Measurements from ENCODE around the gene CCDC110. TPM values are rescaled to one million over a fixed set of nuclear protein-coding genes. Genes with fewer than 3 reads are reported as not detected.

CCDC110 gene
- total and polyA plus RNA-seq, 12 donors = 0.50 to 2.7 (median 1.5) TPM; not detected in 1

DNA sequence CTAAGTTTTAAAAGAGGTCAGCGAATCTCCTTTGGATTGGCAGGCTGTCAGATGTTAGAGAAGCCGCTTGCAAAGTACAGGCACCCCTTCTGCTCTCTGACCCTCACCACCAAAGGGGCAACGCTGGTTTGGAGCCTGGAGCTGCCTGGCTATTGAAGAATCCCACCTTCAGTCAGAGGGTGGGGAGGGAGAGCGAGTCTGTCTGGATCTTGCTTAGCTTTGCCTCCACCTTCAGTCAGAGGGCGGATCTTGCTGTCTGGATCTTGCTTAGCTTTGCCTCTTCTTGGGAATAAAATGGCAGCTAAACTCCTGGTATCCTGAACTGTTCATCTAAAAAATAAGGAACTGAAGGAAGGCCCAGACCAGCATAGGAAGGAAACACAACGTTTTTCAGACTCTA is 7.3 kb downstream of the CCDC110 start:
- no peaks in the 10 kb centered on the region for H3K36me3 ChIP-seq (replicated peaks in 1 of 2)
- H3K4me1 ChIP-seq (replicated peaks in 1 of 2) = no peaks in the 10 kb centered on the region
- no peak for TF ChIP-seq POLR2A (IDR thresholded peaks at IDR 0.05)
- TF ChIP-seq, protein P1, sequence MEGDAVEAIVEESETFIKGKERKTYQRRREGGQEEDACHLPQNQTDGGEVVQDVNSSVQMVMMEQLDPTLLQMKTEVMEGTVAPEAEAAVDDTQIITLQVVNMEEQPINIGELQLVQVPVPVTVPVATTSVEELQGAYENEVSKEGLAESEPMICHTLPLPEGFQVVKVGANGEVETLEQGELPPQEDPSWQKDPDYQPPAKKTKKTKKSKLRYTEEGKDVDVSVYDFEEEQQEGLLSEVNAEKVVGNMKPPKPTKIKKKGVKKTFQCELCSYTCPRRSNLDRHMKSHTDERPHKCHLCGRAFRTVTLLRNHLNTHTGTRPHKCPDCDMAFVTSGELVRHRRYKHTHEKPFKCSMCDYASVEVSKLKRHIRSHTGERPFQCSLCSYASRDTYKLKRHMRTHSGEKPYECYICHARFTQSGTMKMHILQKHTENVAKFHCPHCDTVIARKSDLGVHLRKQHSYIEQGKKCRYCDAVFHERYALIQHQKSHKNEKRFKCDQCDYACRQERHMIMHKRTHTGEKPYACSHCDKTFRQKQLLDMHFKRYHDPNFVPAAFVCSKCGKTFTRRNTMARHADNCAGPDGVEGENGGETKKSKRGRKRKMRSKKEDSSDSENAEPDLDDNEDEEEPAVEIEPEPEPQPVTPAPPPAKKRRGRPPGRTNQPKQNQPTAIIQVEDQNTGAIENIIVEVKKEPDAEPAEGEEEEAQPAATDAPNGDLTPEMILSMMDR (IDR thresholded peaks at IDR 0.05) = no peak
- DNase-seq = no peak
- 49 to 74% (median 58%) methylated on average over 4 to 6 of the region's 6 CpGs for WGBS, 4 donors
- H3K27me3 ChIP-seq = no peaks in the 10 kb centered on the region
- H3K9me3 ChIP-seq (replicated peaks in 1 of 3) = no peaks in the 10 kb centered on the region
- intact Hi-C loops (cut with DNase I) = loop anchor here in 1 of 2 donors (5.0 kb wide), 1 partner anchor 92 kb away; no protein-coding TSS in a partner anchor
- no peak overlapping the region for H3K27ac ChIP-seq
- no peak overlapping the region for H3K4me3 ChIP-seq

DNA sequence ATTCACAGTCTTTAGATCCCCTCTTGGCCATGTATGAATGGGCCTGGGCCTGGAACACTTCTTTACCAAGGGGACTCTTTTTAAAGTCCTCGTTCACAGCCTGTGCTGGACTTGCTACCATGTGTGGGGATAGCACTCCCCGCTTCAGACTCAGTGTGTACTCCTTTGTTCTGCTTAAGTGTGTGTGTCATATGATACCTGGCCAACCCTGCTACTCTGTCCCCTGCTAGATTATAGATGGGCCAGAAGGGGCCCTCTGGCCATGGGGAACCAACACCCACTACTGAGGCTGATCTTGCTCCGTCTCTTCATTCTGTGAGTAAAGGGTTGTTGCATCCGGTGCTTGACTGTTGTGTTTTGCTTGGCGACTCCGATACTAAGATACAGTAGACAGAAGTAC is 8.0 kb downstream of the CCDC110 start:
- intact Hi-C loops (cut with DNase I) = loop anchor here in 1 of 2 donors (5.0 kb wide), 1 partner anchor 91 kb away; no protein-coding TSS in a partner anchor
- 88 to 94% (median 90%) methylated on average over 6 of the region's 6 CpGs for WGBS, 4 donors

DNA sequence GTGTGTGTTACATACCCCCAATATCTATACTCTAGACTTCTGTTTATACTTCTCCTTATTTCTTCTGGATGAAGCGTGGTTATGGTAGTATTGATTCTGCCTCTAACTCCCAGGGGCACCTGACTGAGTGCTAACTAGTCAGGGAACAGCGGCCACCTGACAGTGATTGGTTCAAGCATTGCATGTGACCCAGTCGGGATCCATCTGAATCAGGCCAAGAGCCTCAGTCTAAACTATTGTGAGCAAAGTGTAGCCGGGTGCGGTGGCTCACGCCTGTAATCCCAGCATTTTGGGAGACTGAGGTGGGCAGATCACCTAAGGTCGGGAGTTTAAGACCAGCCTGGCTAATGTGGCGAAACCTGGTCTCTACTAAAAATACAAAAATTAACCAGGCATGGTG is 10.0 kb downstream of the CCDC110 start:
- Histone ChIP-seq H3K27me3 (no peaks in the 10 kb centered on the region), H3K4me3 (no peak overlapping the region), H3K27ac (no peak overlapping the region), H3K9me3 (replicated peaks in 1 of 3) (no peaks in the 10 kb centered on the region), H3K36me3 (replicated peaks in 1 of 2) (no peaks in the 10 kb centered on the region), H3K4me1 (replicated peaks in 1 of 2) (no peaks in the 10 kb centered on the region)
- WGBS, 4 donors = 92 to 96% (median 95%) methylated on average over 8 of the region's 8 CpGs
- intact Hi-C loops (cut with DNase I) = loop anchor here in 1 of 2 donors (5.0 kb wide), 1 partner anchor 89 kb away; no protein-coding TSS in a partner anchor
- DNase-seq = no peak
- TF ChIP-seq, protein P1 (IDR thresholded peaks at IDR 0.05) = no peak
- no peak for TF ChIP-seq POLR2A (IDR thresholded peaks at IDR 0.05)

More for the DNA sequence above, 8.0 kb downstream of the CCDC110 start:
- Histone ChIP-seq H3K4me1 (replicated peaks in 1 of 2) (no peaks in the 10 kb centered on the region), H3K36me3 (replicated peaks in 1 of 2) (no peaks in the 10 kb centered on the region), H3K27me3 (no peaks in the 10 kb centered on the region), H3K4me3 (no peak overlapping the region), H3K9me3 (replicated peaks in 1 of 3) (no peaks in the 10 kb centered on the region), H3K27ac (no peak overlapping the region)
- TF ChIP-seq POLR2A (IDR thresholded peaks at IDR 0.05) = no peak
- TF ChIP-seq, protein P1 (IDR thresholded peaks at IDR 0.05) = no peak
- no peak for DNase-seq

DNA sequence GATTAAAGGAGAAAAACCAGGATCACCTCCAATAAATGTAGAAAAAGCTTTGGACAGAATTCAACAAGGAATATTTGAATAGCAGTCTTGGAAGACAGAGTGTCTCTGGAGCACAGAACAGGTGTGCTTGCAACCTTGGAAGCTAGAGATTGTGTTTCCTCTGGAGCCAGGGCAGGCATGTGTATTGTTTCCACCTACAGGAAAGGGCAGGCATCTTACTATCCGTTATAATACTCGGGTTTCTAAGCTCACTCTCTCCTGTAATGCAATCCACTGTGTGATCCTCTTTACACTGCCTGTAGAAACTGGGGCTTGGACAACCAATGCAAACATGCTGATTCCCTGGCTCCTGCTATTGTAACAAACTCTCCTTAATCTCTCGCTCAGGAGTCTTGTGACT is 14.4 kb downstream of the CCDC110 start:
- no peaks in the 10 kb centered on the region for H3K4me1 ChIP-seq (replicated peaks in 1 of 2)
- no peaks in the 10 kb centered on the region for H3K9me3 ChIP-seq (replicated peaks in 1 of 3)
- no peak overlapping the region for H3K27ac ChIP-seq
- intact Hi-C loops (cut with DNase I) = no loop called here
- 52 to 67% (median 56%) methylated on average over 3 of the region's 3 CpGs for WGBS, 4 donors
- H3K27me3 ChIP-seq = no peaks in the 10 kb centered on the region
- no peak overlapping the region for H3K4me3 ChIP-seq
- no peaks in the 10 kb centered on the region for H3K36me3 ChIP-seq (replicated peaks in 1 of 2)
- DNase-seq = no peak
- TF ChIP-seq, protein P1 (IDR thresholded peaks at IDR 0.05) = no peak
- no peak for TF ChIP-seq POLR2A (IDR thresholded peaks at IDR 0.05)

Measured in adrenal gland (tissue), 12 donors.